Liver (tissue), 3 donors: ENCODE data around the gene IL1RAPL2.

Experiments used
- CTCF ChIP-seq: fragments of 150-350 bp; IDR thresholded peaks from 2 replicates; pipeline ENCODE4 v1.5.1; 2017; ENCODE audit warnings: improper control_type of control experiment, low read depth, low read length; ENCODE audit not compliant: missing input control
- EGR1 ChIP-seq, 2 donors: IDR thresholded peaks; 2 replicates each; pipeline ENCODE4 v1.6.1; 2016 to 2018; ENCODE audit warnings: antibody characterized with exemption in 2 of 2, low read depth in 2 of 2
- JUND ChIP-seq, 2 donors: IDR thresholded peaks; 2 replicates each; pipeline ENCODE4 v1.6.1; 2016; ENCODE audit warnings: antibody characterized with exemption in 2 of 2
- MAX ChIP-seq: IDR thresholded peaks from 2 replicates; pipeline ENCODE4 v1.6.1; 2016; ENCODE audit warnings: antibody characterized with exemption
- RAD21 ChIP-seq, 2 donors: IDR thresholded peaks; 2 replicates each; pipeline ENCODE4 v1.6.1; 2016; ENCODE audit warnings: antibody characterized with exemption in 2 of 2, mild to moderate bottlenecking in 2 of 2
- REST ChIP-seq: IDR thresholded peaks from 2 replicates; pipeline ENCODE4 v1.6.1; 2016; ENCODE audit warnings: antibody characterized with exemption, mild to moderate bottlenecking
- SP1 ChIP-seq: IDR thresholded peaks from 2 replicates; pipeline ENCODE4 v1.6.1; 2018; ENCODE audit warnings: antibody characterized with exemption, mild to moderate bottlenecking
- TAF1 ChIP-seq: conservative IDR thresholded peaks from 2 replicates; pipeline ENCODE4 v1.6.1; 2016; ENCODE audit warnings: antibody characterized with exemption, mild to moderate bottlenecking
- YY1 ChIP-seq: IDR thresholded peaks from 2 replicates; pipeline ENCODE4 v1.6.1; 2016; ENCODE audit warnings: antibody characterized with exemption, mild to moderate bottlenecking
- donor health status: healthy.
- donor health status: healthy.

- no peak for TF ChIP-seq EGR1 (IDR thresholded peaks at IDR 0.05; ENCODE audit: low read depth in 2 of 2)
- TF ChIP-seq SP1: no peak
- no peak for TF ChIP-seq CTCF
- no peak for TF ChIP-seq TAF1
- no peak for TF ChIP-seq YY1
- TF ChIP-seq MAX: no peak
- no peak for TF ChIP-seq RAD21 (IDR thresholded peaks at IDR 0.05)
- no peak for TF ChIP-seq JUND (IDR thresholded peaks at IDR 0.05)
- TF ChIP-seq REST: no peak
Measured at GRCh38 chrX:105758754-105759153, 1192.8 kb downstream of the IL1RAPL2 start.
